Motor neuron (in vitro differentiated cells): ENCODE measurements around the gene HM13. TPM values are rescaled to one million over a fixed set of nuclear protein-coding genes. Genes with fewer than 3 reads are reported as not detected.
A peak's percentile ranks its signal among the peaks of the same experiment; 100 is the strongest.
"Not testable (repeated sequence)": the region's sequence is repeated elsewhere in the genome, so short reads cannot be mapped to it uniquely, and the experiment has no call there.

Source experiments
- ATAC-seq, 8 experiments: fragments of 200-7000 bp; cut with Tn5 transposase; replicated peaks in 6 of 8; 2 replicates each; pipeline ENCODE4 v1.8.0; 2021; ENCODE audit warnings: mild to moderate bottlenecking in 8 of 8, moderate library complexity in 8 of 8
- H3K27ac ChIP-seq, 2 donors: fragments of 250-450 bp; sonication (Bioruptor Pico); 2 replicates each; pipeline ENCODE4 v1.9.0; 2021; ENCODE audit warnings: antibody characterized with exemption in 2 of 2, mild to moderate bottlenecking in 2 of 2, moderate library complexity in 1 of 2
- H3K4me1 ChIP-seq, 2 donors: fragments of 250-450 bp; sonication (Bioruptor Pico); replicated peaks in 1 of 2; 2 replicates each; pipeline ENCODE4 v1.6.1; 2021; ENCODE audit warnings: antibody characterized with exemption in 2 of 2, mild to moderate bottlenecking in 2 of 2, moderate library complexity in 1 of 2
- H3K4me3 ChIP-seq, 5 donors: fragments of 250-450 bp; sonication (Bioruptor Pico); 2 replicates each; pipeline ENCODE4 v1.9.0; 2021; ENCODE audit warnings: antibody characterized with exemption in 5 of 5, mild to moderate bottlenecking in 5 of 5, moderate library complexity in 4 of 5
- WGBS, 10 experiments: fragments of 450-650 bp; shearing (Covaris generic); methylation state at CpG; one replicate each; pipeline ENCODE4 v1.0.0; 2022; 5-methylcytosine and 5-hydroxymethylcytosine counted together
- in situ Hi-C, 9 experiments: fragments of 400-800 bp; cut with MboI; loops; one replicate each; pipeline ENCODE4 v1.15.0; 2021; ENCODE audit warnings: low sequenced_read_pairs in 9 of 9, low pct_unique_long_range_greater_than_20kb in 2 of 9; ENCODE audit not compliant: unreplicated experiment in 9 of 9
- total RNA-seq, 8 experiments: library from RNA; unstranded; fragments of 300-600 nt; gene quantifications; 2 replicates each; pipeline versions ENCODE4 v1.2.3 to v1.2.4, GENCODE V29; 2022

HM13 gene, protein sequence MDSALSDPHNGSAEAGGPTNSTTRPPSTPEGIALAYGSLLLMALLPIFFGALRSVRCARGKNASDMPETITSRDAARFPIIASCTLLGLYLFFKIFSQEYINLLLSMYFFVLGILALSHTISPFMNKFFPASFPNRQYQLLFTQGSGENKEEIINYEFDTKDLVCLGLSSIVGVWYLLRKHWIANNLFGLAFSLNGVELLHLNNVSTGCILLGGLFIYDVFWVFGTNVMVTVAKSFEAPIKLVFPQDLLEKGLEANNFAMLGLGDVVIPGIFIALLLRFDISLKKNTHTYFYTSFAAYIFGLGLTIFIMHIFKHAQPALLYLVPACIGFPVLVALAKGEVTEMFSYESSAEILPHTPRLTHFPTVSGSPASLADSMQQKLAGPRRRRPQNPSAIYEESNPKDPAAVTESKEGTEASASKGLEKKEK
- total RNA-seq = 100 to 1,000 TPM in 3 of 8 experiments, 10 to 100 TPM in 5; 41.7 to 148 (median 90.5) TPM

DNA sequence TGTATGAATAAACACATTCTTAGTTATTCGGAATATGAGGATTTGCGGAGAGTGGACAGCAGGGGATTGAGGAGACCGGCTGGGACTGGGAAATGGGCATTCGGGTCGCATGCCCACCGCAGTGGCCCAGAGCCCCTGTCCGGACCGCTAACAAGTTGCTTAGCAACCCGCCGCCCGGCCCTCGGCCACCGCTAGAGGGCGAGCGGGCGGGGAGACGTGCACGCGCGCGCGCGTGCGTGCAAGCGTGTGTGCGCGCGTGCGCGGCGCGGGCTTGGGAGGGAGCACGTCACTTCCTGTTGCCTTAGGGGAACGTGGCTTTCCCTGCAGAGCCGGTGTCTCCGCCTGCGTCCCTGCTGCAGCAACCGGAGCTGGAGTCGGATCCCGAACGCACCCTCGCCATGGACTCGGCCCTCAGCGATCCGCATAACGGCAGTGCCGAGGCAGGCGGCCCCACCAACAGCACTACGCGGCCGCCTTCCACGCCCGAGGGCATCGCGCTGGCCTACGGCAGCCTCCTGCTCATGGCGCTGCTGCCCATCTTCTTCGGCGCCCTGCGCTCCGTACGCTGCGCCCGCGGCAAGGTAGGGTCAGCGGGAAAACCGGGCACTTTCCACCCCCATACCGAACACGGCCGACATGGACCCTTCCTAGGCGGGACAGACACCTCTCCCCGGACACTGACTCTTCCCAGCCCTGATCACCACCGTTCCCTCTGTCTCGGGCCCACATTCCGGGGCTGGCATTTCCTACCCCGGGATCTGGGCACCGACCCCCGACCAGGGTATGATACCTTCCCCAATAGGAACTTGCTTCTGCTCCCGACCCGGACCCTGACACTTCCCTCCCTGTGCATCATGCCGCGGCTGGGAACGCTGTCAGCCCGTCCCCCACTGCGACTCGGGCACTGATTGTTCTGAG is at the start of gene HM13:
Gene HM13 (plus strand): TSS at position 289 of the 918 bp plus-strand sequence. CDS start 110 bp downstream, at position 399.
- Histone ChIP-seq H3K4me1 (peaks cover 13 to 17% of the 10 kb centered on the region in 2 donors), H3K4me3 (peak within 1 kb of the TSS; percentile 81 to 99 (median 95)), H3K27ac (peak within 1 kb of the TSS; percentile 93 to 99)
- peak; percentile 78 to 96 (median 93) for ATAC-seq
- in situ Hi-C loops = no loop called here
- WGBS, 10 experiments = 0 to 4% (median 0%) methylated on average over 1 to 37 of the region's 86 CpGs

DNA sequence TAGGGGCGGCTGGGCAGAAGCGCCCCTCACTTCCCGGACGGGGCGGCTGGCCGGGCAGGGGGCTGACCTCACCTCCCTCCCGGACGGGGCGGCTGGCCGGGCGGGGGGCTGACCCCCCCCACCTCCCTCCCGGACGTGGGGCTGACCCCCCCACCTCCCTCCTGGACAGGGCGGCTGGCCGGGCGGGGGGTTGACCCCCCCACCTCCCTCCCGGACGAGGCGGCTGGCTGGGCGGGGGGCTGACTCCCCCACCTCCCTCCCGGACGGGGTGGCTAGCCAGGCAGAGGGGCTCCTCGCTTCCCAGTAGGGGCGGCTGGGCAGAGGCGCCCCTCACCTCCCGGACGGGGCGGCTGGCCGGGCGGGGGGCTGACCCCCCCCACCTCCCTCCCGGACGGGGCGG is 43.3 kb upstream of the HM13 start:
- H3K4me1 ChIP-seq, H3K4me3 ChIP-seq, H3K27ac ChIP-seq, ATAC-seq, in situ Hi-C loops: not testable (repeated sequence)
- WGBS, 10 experiments = no CpG with 5 or more reads among the region's 33 CpGs

- 0 to 69% (median 27%) methylated on average over 1 to 7 of the region's 8 CpGs; no CpG with 5 or more reads in 5 of the 10 experiments for WGBS, 10 experiments
- Histone ChIP-seq H3K4me3 (no peak overlapping the region), H3K27ac (no peak overlapping the region), H3K4me1 (peaks cover 0 to 6% of the 10 kb centered on the region in 2 donors)
- ATAC-seq = peak in 3 of 8 experiments; percentile 68 to 74 (median 70)
- in situ Hi-C loops = no loop called here
These were observed 41.6 kb upstream of the HM13 start for GRCh38 chr20:31472395-31473330.

DNA sequence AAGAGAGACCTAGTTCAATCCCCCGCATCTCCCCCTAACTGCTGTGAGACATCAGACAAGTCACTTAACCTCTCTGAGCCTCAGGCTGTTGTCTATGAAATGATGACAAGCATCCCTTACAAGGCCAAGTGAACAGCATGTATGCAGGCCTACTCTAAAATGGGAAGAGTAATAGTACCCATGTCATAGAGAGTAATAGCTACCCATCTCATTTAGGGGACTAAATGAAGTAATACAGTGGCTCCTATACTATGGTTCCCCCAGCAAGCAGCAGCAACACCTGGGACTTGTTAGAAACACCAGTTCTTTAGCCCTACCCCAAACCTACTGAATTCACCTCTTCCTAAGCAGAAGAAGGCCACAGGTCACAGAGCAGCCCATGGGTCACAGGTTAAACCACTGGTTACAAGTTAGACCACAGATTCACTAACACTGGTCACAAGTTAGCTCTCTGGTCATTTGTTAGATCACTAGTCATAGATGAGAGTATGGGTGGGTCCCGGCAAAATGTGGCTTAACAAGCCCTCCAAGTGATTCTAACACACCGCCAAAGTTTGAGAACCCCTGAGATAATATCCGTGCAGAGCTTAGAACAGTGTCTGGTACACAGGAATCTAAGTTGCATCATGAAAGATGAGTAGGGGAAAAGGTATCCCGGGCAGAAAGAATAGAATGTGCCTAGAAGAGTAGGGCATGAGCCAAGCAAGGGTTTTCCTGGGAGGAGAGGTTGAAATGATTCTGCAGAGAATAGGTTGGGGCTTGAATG is 40.7 kb upstream of the HM13 start:
- ATAC-seq = peak in 1 of 8 experiments; percentile 8
- H3K4me3 ChIP-seq = no peak overlapping the region
- WGBS, 10 experiments = 0 to 77% (median 52%) methylated on average over 1 to 5 of the region's 5 CpGs; no CpG with 5 or more reads in 1 of the 10 experiments
- no peak overlapping the region for H3K27ac ChIP-seq
- in situ Hi-C loops = no loop called here
- H3K4me1 ChIP-seq = peaks cover 0 to 6% of the 10 kb centered on the region in 2 donors

GRCh38 chr20:31474097-31474436 is 40.2 kb upstream of the HM13 start:
- WGBS, 10 experiments = 20 to 63% (median 44%) methylated on average over 1 to 2 of the region's 2 CpGs; no CpG with 5 or more reads in 5 of the 10 experiments
- ATAC-seq = no peak
- peaks cover 0 to 6% of the 10 kb centered on the region in 2 donors for H3K4me1 ChIP-seq
- H3K27ac ChIP-seq = no peak overlapping the region
- H3K4me3 ChIP-seq = no peak overlapping the region
- in situ Hi-C loops = no loop called here

DNA sequence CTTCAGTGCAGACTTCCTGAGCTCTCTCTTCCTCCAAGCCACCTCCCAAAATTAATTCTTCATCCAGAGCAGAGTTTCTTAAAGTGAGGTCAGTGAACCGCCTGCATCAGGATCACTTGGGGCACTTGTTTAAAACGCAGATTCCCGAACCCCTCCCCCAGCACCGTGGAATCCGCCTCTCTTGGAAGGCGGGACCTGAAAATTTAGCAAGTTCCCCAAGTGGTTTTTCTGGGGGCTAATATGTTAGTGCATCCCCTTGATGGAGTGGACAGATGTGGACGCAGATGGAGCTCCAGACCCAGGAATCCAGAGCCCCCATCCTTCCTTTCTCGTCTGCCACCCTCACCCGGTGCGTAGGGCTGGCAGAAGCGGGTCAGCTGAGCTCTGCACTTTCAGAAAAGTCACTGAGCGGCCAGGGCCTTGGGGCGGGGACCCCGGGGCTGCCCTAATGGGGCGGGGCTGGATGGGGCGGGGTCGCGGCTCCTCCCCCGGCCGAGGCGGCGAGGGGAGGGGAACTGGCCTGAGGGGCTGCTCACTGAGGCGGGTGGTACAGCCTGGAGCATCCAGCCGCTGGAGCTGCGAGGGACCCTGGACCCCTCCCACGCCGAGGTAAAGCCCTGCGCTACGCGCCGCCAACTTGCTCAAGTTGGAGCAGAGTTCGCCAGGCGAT is 39.3 kb upstream of the HM13 start, which contains the start of the genes DEFB124 and REM1:
Gene DEFB124 (minus strand): TSS at position 370 of the 670 bp plus-strand sequence. CDS start 2,114 bp downstream, outside the sequence.
Gene REM1 (plus strand): TSS at position 531 of the 670 bp plus-strand sequence. CDS start 1,158 bp downstream, outside the sequence.
- WGBS, 10 experiments = 0 to 22% (median 5%) methylated on average over 1 to 11 of the region's 33 CpGs; no CpG with 5 or more reads in 2 of the 10 experiments
- in situ Hi-C loops = no loop called here
- Histone ChIP-seq H3K27ac (no peak within 1 kb of the TSS), H3K4me1 (peaks cover 0 to 6% of the 10 kb centered on the region in 2 donors), H3K4me3 (peak within 1 kb of the TSS in 3 of 5 donors; percentile 3 to 17 (median 9))
- ATAC-seq = peak; percentile 16 to 91 (median 70)

GRCh38 chr20:31475472-31476293 is 38.6 kb upstream of the HM13 start:
- 0 to 40% (median 17%) methylated on average over 1 to 3 of the region's 29 CpGs; no CpG with 5 or more reads in 5 of the 10 experiments for WGBS, 10 experiments
- H3K4me3 ChIP-seq = peak overlapping the region in 3 of 5 donors; percentile 3 to 17 (median 9)
- H3K27ac ChIP-seq = no peak overlapping the region
- ATAC-seq = peak in 4 of 8 experiments; percentile 23 to 50 (median 40)
- peaks cover 0 to 6% of the 10 kb centered on the region in 2 donors for H3K4me1 ChIP-seq
- in situ Hi-C loops = no loop called here

- ATAC-seq = no peak
- in situ Hi-C loops = no loop called here
- Histone ChIP-seq H3K4me3 (no peak overlapping the region), H3K4me1 (peaks cover 0 to 6% of the 10 kb centered on the region in 2 donors), H3K27ac (no peak overlapping the region)
- 47% methylated on average over 3 of the region's 6 CpGs; no CpG with 5 or more reads in 9 of the 10 experiments for WGBS, 10 experiments
These were observed 38.0 kb upstream of the HM13 start for GRCh38 chr20:31476294-31476585.

- ATAC-seq = no peak
- in situ Hi-C loops = no loop called here
- 0 to 82% (median 60%) methylated on average over 1 to 3 of the region's 6 CpGs; no CpG with 5 or more reads in 5 of the 10 experiments for WGBS, 10 experiments
- peaks cover 0 to 6% of the 10 kb centered on the region in 2 donors for H3K4me1 ChIP-seq
- H3K27ac ChIP-seq = no peak overlapping the region
- no peak overlapping the region for H3K4me3 ChIP-seq
These were observed 37.5 kb upstream of the HM13 start for GRCh38 chr20:31476643-31477215.

GRCh38 chr20:31484001-31484400 is 30.2 kb upstream of the HM13 start:
- in situ Hi-C loops = no loop called here
- no peak overlapping the region for H3K4me3 ChIP-seq
- 44 to 90% (median 77%) methylated on average over 2 to 10 of the region's 36 CpGs; no CpG with 5 or more reads in 7 of the 10 experiments for WGBS, 10 experiments
- peaks cover 0 to 11% of the 10 kb centered on the region in 2 donors for H3K4me1 ChIP-seq
- ATAC-seq = peak in 5 of 8 experiments; percentile 9 to 70 (median 22)
- peak overlapping the region in 1 of 2 donors; percentile 44 for H3K27ac ChIP-seq
